C4-2B (cell line): ENCODE results near the gene ZFR2.
A peak's percentile ranks its signal among the peaks of the same experiment; 100 is the strongest.

Experiments
- H3K27ac ChIP-seq: fragments of 450-650 bp; 2 replicates; pipeline ENCODE4 v1.5.1; 2017
- CTCF ChIP-seq: fragments of 450-650 bp; conservative IDR thresholded peaks from 2 replicates; pipeline ENCODE4 v1.5.1; 2017; ENCODE audit warnings: mild to moderate bottlenecking
- ZFX ChIP-seq: fragments of 450-650 bp; IDR thresholded peaks from 2 replicates; pipeline ENCODE4 v1.6.1; 2017

ZFR2 gene

DNA sequence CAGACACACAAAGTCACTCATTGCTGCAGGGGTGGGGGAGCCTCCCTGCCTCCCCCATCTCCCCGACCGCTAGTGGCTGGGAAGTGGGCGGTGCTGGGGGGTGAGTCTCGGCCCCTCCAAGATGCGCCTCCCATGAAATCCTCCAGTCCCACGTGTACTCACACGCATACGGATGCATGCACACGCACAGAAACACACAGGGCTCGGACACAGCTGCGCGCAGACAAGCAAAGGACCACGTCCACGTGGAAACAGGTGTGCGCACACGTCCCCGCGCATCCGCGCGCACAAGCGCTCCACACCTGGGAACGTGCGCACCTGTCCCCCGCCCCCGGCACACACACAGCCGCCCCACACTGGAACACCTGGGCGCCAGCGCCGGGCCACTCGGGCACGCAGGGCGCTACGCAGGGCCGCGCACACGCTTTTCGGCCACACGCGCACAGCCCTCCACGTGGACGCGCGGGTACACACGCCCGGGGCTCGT lies 83.3 kb downstream of the ZFR2 start:
- TF ChIP-seq CTCF (no peak), ZFX (no peak)
- no peak overlapping the region for H3K27ac ChIP-seq

GRCh38 chr19:3784607-3785450 lies 84.0 kb downstream of the ZFR2 start:
- TF ChIP-seq CTCF (no peak), ZFX (no peak)
- H3K27ac ChIP-seq: no peak overlapping the region

DNA sequence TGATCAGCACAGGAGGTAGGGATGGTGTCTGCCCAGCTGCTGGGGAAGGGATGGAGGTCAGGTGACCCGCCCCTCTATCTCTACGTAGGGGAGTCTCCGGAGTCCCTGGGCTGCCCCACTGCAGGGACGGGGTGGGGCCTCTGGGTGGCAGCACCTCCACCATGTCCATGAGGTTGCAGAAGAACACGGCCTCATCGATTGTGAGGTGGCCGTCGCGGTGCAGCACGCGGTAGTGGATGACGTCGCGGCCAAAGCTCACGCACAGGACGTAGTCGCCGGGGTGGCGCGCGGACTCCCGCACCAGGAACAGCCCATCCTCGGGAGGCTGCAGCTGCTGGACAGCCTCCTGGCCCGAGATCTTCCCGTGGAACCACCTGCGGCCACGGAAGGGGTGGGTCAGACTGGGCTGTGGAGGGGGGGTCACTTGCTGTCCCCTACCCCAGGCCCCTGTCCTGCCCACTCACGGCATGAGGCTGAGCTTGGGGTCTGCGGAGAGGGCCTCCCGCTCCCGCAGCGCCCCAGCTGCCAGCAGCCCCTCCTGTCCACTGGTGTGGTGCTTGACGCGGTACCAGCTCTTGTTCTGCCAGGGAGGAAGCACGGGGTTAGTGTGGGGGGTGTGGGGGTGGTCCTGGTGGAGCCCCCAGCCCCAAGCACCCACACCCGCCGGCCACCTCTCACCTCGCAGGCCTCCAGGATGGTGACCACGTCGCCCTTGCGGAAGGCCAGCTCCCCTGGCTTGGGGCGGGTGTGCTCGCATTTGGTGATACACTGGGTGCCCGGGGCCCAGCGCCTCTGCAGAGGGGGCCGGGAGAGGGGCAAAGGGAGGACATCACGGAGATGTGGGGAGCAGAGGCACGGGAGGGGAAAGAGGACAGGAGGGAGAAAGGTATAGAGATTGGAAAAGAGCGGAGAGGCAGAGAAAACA lies 84.9 kb downstream of the ZFR2 start:
- no peak overlapping the region for H3K27ac ChIP-seq
- TF ChIP-seq CTCF (no peak; the same call in 1 of the 2 replicates), ZFX (no peak)

DNA sequence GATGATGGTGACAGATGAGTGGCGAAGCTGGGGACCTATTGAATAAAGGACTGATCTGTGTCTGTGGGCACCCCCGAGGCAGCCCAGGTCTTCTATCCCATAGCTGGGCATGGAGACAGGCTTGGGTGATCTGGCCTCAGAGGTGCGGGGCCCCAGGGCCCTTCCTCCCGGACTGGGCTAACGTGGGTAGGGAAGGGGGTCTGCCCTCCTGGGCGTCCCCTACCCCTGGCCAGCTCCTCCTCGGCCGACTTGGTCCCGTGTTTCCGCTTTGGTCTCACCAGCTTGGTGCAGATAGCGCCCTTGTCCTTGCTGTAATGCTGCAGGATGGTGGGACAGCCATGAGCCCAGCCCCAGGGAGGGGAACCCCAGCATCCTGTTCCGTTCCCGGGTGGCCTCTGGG lies 85.9 kb downstream of the ZFR2 start:
- no peak for TF ChIP-seq ZFX
- no peak for TF ChIP-seq CTCF

GRCh38 chr19:3782330-3782729 lies 86.5 kb downstream of the ZFR2 start:
- TF ChIP-seq CTCF (no peak), ZFX (0 out of 2 replicates have a peak, but pooled peaks have one; percentile 8)

More for the DNA sequence above, 85.9 kb downstream of the ZFR2 start:
- H3K27ac ChIP-seq: no peak overlapping the region

DNA sequence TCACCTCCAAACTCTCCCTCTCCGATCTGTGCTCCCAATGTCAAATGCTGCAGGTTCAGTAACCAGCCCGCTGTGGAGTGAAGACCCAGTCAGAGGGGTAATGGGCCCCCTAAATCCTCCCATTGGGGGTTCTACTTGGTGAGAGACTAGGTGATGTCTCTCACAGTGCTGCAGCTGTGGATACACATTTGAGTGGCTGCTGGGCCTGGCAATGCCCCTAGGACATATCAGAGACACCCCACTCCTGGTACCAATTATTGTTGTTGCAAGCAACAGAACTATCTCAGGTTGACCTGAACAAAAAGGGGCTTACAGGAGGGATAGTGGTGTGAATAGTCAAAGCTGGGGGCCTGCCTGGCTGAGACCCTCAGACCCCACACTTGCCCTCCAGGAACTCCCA lies 87.2 kb downstream of the ZFR2 start:
- H3K27ac ChIP-seq: no peak overlapping the region
- TF ChIP-seq ZFX (no peak), CTCF (no peak)

More at GRCh38 chr19:3782330-3782729, 86.5 kb downstream of the ZFR2 start:
- H3K27ac ChIP-seq: no peak overlapping the region
